GM23338 (cell line): Measurements from ENCODE around the gene CRACDL. TPM values are rescaled to one million over a fixed set of nuclear protein-coding genes. Genes with fewer than 3 reads are reported as not detected.

ENCODE experiments used
- ATAC-seq: fragments of 200-7000 bp; cut with Tn5 transposase; 3 replicates; pipeline ENCODE4 v1.9.1; 2020
- DNase-seq: peaks from one replicate; pipeline ENCODE4 v3.0.0-alpha.2; 2015; ENCODE audit warnings: low spot score
- H2AFZ ChIP-seq: fragments of 200-600 bp; sonication (generic); 2 replicates; pipeline ENCODE4 v1.8.0; 2016; ENCODE audit warnings: antibody characterized with exemption, mild to moderate bottlenecking, moderate library complexity
- H3F3A ChIP-seq: fragments of 200-600 bp; sonication (generic); replicated peaks from 2 replicates; pipeline ENCODE4 v1.8.0; 2017; ENCODE audit warnings: antibody characterized with exemption, mixed run types, low read depth
- H3K27ac ChIP-seq: fragments of 200-600 bp; sonication (generic); 2 replicates; pipeline ENCODE4 v1.6.1; 2016; ENCODE audit warnings: low read depth
- H3K27me3 ChIP-seq: fragments of 200-600 bp; sonication (generic); 2 replicates; pipeline ENCODE4 v1.8.0; 2016; ENCODE audit warnings: mild to moderate bottlenecking, mixed run types, moderate library complexity; ENCODE audit not compliant: insufficient read depth
- H3K36me3 ChIP-seq: fragments of 200-600 bp; sonication (generic); 2 replicates; pipeline ENCODE4 v1.8.0; 2016; ENCODE audit warnings: mild to moderate bottlenecking; ENCODE audit not compliant: insufficient read depth
- H3K4me1 ChIP-seq: fragments of 200-600 bp; sonication (generic); 2 replicates; pipeline ENCODE4 v1.8.0; 2016; ENCODE audit warnings: mild to moderate bottlenecking, moderate library complexity; ENCODE audit not compliant: insufficient read depth
- H3K4me2 ChIP-seq: fragments of 200-600 bp; sonication (generic); 2 replicates; pipeline ENCODE4 v1.7.1; 2017; ENCODE audit warnings: mixed run types
- H3K4me3 ChIP-seq: fragments of 200-600 bp; sonication (generic); 2 replicates; pipeline ENCODE4 v1.6.1; 2016; ENCODE audit warnings: mixed run types
- H3K79me2 ChIP-seq: fragments of 200-600 bp; sonication (generic); replicated peaks from 2 replicates; pipeline ENCODE4 v1.8.0; 2017; ENCODE audit warnings: mild to moderate bottlenecking; ENCODE audit not compliant: insufficient read depth
- H3K9me2 ChIP-seq: fragments of 200-600 bp; sonication (generic); 2 replicates; pipeline ENCODE4 v1.8.0; 2017; ENCODE audit not compliant: insufficient read depth
- H4K20me1 ChIP-seq: fragments of 200-600 bp; sonication (generic); replicated peaks from 2 replicates; pipeline ENCODE4 v1.8.0; 2017; ENCODE audit warnings: mild to moderate bottlenecking; ENCODE audit not compliant: insufficient read depth
- H3K27ac Mint-ChIP-seq: 2 replicates; pipeline ENCODE4 v1.8.0; 2020; ENCODE audit warnings: inconsistent platforms, mild to moderate bottlenecking, moderate library complexity, mixed read lengths
- H3K27me3 Mint-ChIP-seq: 3 replicates; pipeline ENCODE4 v1.8.0; 2022; ENCODE audit warnings: low read depth, mild to moderate bottlenecking, moderate library complexity, mixed read lengths, inconsistent platforms; ENCODE audit not compliant: insufficient read depth, poor library complexity
- H3K36me3 Mint-ChIP-seq: 3 replicates; pipeline ENCODE4 v1.8.0; 2021; ENCODE audit warnings: low read depth, mild to moderate bottlenecking, inconsistent platforms, moderate library complexity, mixed read lengths
- H3K4me1 Mint-ChIP-seq: 3 replicates; pipeline ENCODE4 v1.8.0; 2020; ENCODE audit warnings: mild to moderate bottlenecking, inconsistent platforms, mixed read lengths
- H3K4me3 Mint-ChIP-seq: 3 replicates; pipeline ENCODE4 v1.8.0; 2021; ENCODE audit warnings: moderate library complexity, mild to moderate bottlenecking, inconsistent platforms, mixed read lengths
- H3K9me3 Mint-ChIP-seq: 3 replicates; pipeline ENCODE4 v1.8.0; 2020; ENCODE audit warnings: moderate library complexity, mild to moderate bottlenecking, inconsistent platforms, mixed read lengths
- EZH2phosphoT487 ChIP-seq: fragments of 200-600 bp; sonication (generic); IDR thresholded peaks from one replicate; pipeline ENCODE4 v1.8.1; 2018; ENCODE audit warnings: antibody characterized with exemption; ENCODE audit not compliant: unreplicated experiment
- JUNB ChIP-seq: IDR thresholded peaks from one replicate; pipeline ENCODE4 v1.6.1; 2016; ENCODE audit warnings: antibody characterized with exemption; ENCODE audit not compliant: unreplicated experiment
- NANOG ChIP-seq: IDR thresholded peaks from 2 replicates; pipeline ENCODE4 v1.6.1; 2016; ENCODE audit warnings: antibody characterized with exemption, borderline replicate concordance
- ZNF114 ChIP-seq: fragments of 250-450 bp; sonication (Bioruptor Pico); IDR thresholded peaks from 2 replicates; pipeline ENCODE4 v1.5.0; 2020; ENCODE audit warnings: mild to moderate bottlenecking, moderate library complexity
- ZNF331 ChIP-seq: fragments of 250-450 bp; sonication (Bioruptor Pico); IDR thresholded peaks from 2 replicates; pipeline ENCODE4 v1.5.0; 2020; ENCODE audit warnings: low read depth, mild to moderate bottlenecking, moderate library complexity
- ZNF462 ChIP-seq: fragments of 250-450 bp; sonication (Bioruptor Pico); IDR thresholded peaks from 2 replicates; pipeline ENCODE4 v1.5.0; 2020; ENCODE audit warnings: mild to moderate bottlenecking, moderate library complexity
- polyA plus RNA-seq: library from polyadenylated mRNA; unstranded; fragments of >200 nt; fragmentation: Nextera tagmentation; extraction: Ambion mirVana; gene quantifications from 2 replicates; pipeline ENCODE4 v1.2.1, GENCODE V29; 2016
- total RNA-seq: library from RNA; depleted of rRNA; stranded (reverse); fragments of >200 nt; shearing (Covaris generic); gene quantifications from 2 replicates; pipeline ENCODE4 v1.2.3, GENCODE V29; 2014

Gene CRACDL
- total and polyA plus RNA-seq, 2 experiments from 2014 or later, result 0.14 to 0.16 TPM

DNA sequence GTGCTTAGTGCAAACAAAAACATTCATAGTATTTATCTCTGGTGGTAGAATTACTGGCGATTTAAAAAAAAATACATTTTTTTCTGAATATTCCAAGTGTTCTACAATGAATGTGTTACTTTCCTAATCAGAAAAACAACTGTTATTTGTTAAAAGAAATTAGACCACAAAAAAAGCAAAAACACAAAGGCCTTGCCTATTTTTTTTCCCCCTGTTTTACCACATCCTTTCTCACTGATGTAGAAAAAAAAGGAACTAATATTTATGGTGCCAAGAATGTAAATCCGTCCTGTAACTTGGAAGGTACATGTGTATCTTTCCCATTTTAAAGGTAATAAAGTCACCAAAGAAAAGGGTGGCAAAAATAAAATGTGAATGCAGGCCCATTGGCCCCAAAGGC lies 176.7 kb downstream of the CRACDL start:
- H3K4me3 ChIP-seq, result no peak overlapping the region

More for the DNA sequence above, 176.7 kb downstream of the CRACDL start:
- Histone ChIP-seq H3K36me3 (no peaks in the 10 kb centered on the region), H3K27ac (no peak overlapping the region), H3K79me2 (no peaks in the 10 kb centered on the region), H3K27me3 (no peaks in the 10 kb centered on the region), H3K9me2 (no peaks in the 10 kb centered on the region), H3F3A (no peaks in the 10 kb centered on the region), H2AFZ (no peak overlapping the region), H3K4me1 (no peaks in the 10 kb centered on the region), H4K20me1 (no peaks in the 10 kb centered on the region), H3K4me2 (no peak overlapping the region)
- Mint-ChIP-seq H3K4me3 (no peak overlapping the region), H3K36me3 (no peaks in the 10 kb centered on the region), H3K9me3 (no peaks in the 10 kb centered on the region; the same call in 2 of the 3 replicates), H3K27me3 (no peaks in the 10 kb centered on the region), H3K4me1 (peaks cover 7% of the 10 kb centered on the region; the same call in 2 of the 3 replicates), H3K27ac (no peak overlapping the region)
- ATAC-seq (no peak), DNase-seq (no peak)
- no peak for TF ChIP-seq ZNF462 (CRISPR knock-in tag)
- TF ChIP-seq ZNF331 (CRISPR knock-in tag), result no peak
- TF ChIP-seq EZH2phosphoT487, result no peak
- no peak for TF ChIP-seq NANOG
- no peak for TF ChIP-seq ZNF114 (CRISPR knock-in tag)
- no peak for TF ChIP-seq JUNB
